Activated B cell treated with CpG ODN at 0.5 μM for 24 hours (primary cell): ENCODE results near the gene ST13. TPM values are rescaled to one million over a fixed set of nuclear protein-coding genes. Genes with fewer than 3 reads are reported as not detected.

Source experiments
- ATAC-seq: fragments of 200-7000 bp; cut with Tn5 transposase; one replicate; pipeline ENCODE4 v1.10.0; 2021; ENCODE audit warnings: low read depth, mild to moderate bottlenecking, moderate library complexity
- CTCF ChIA-PET: fragments of 350-600 bp; sonication (Branson Sonifier 250); formaldehyde crosslinking; loops from one replicate; lab custom pipeline; 2021; ENCODE audit warnings: antibody characterized with exemption; lab: Charles Lee
- POLR2A ChIA-PET: fragments of 350-600 bp; sonication (Branson Sonifier 250); formaldehyde crosslinking; loops from one replicate; lab custom pipeline; 2021; ENCODE audit warnings: antibody characterized with exemption; lab: Charles Lee
- DNase-seq: peaks from one replicate; pipeline ENCODE4 v3.0.0; 2022
- H3K27ac Mint-ChIP-seq: one replicate; pipeline ENCODE4 v1.8.0; 2020; ENCODE audit warnings: mixed read lengths
- H3K27me3 Mint-ChIP-seq: one replicate; pipeline ENCODE4 v1.8.0; 2021; ENCODE audit warnings: mixed read lengths
- H3K36me3 Mint-ChIP-seq: one replicate; pipeline ENCODE4 v1.8.0; 2021; ENCODE audit warnings: low read depth, mixed read lengths
- H3K4me1 Mint-ChIP-seq: one replicate; pipeline ENCODE4 v1.8.0; 2021; ENCODE audit warnings: mixed read lengths
- H3K4me3 Mint-ChIP-seq: one replicate; pipeline ENCODE4 v1.8.0; 2020; ENCODE audit warnings: mild to moderate bottlenecking, mixed read lengths
- H3K9me3 Mint-ChIP-seq: one replicate; pipeline ENCODE4 v1.8.0; 2020; ENCODE audit warnings: mixed read lengths
- intact Hi-C: fragments of 100-400 bp; cut with micrococcal nuclease; formaldehyde crosslinking; loops from one replicate; pipeline ENCODE4 v1.15.1; 2024
- total RNA-seq: library from RNA; stranded (reverse); gene quantifications from 2 replicates; pipeline ENCODE4 v1.2.3, GENCODE V29; 2022
- TF ChIP-seq, protein P1 (sequence below): fragments of 200-600 bp; IDR thresholded peaks from one replicate; pipeline ENCODE4 v1.8.0; 2022; ENCODE audit warnings: antibody characterized with exemption, mild to moderate bottlenecking

Gene ST13
- total RNA-seq, 1 donor from 2014 or later: 183 TPM

GRCh38 chr22:40799008-40799407, 57.4 kb downstream of the ST13 start:
- POLR2A ChIA-PET: interaction anchor here (0.7 kb wide), 1 partner anchor 14 kb away, joined by 6 read pairs; no protein-coding TSS in a partner anchor
- Mint-ChIP-seq H3K27me3 (no peaks in the 10 kb centered on the region), H3K4me1 (peaks cover 2% of the 10 kb centered on the region), H3K27ac (no peak overlapping the region), H3K4me3 (no peak overlapping the region), H3K9me3 (no peaks in the 10 kb centered on the region), H3K36me3 (peaks cover 13% of the 10 kb centered on the region)
- ATAC-seq (no peak), DNase-seq (no peak)
- TF ChIP-seq, protein P1, sequence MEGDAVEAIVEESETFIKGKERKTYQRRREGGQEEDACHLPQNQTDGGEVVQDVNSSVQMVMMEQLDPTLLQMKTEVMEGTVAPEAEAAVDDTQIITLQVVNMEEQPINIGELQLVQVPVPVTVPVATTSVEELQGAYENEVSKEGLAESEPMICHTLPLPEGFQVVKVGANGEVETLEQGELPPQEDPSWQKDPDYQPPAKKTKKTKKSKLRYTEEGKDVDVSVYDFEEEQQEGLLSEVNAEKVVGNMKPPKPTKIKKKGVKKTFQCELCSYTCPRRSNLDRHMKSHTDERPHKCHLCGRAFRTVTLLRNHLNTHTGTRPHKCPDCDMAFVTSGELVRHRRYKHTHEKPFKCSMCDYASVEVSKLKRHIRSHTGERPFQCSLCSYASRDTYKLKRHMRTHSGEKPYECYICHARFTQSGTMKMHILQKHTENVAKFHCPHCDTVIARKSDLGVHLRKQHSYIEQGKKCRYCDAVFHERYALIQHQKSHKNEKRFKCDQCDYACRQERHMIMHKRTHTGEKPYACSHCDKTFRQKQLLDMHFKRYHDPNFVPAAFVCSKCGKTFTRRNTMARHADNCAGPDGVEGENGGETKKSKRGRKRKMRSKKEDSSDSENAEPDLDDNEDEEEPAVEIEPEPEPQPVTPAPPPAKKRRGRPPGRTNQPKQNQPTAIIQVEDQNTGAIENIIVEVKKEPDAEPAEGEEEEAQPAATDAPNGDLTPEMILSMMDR: no peak
- intact Hi-C loops: no loop called here
- CTCF ChIA-PET: no interaction called here

DNA sequence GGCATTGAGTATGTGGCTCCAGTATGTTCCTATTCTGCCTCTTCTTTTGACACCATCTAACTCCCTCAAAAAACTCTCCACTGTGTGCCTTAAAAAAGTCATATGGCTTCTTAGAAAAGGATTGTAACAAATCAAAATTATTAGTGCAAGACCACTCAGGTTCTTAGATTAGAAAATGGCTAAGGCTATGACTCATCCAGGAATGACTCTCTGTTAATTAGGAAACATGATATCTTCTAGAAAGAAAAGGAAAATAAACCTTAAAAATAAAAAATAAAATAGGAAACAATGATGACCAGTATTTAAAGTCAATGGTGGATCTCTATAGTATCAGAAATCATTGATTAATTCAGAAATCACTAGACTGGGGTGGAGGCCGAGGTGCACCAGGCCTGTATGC, 59.0 kb downstream of the ST13 start:
- ChIA-PET POLR2A (no interaction called here), CTCF (no interaction called here)
- H3K4me3 Mint-ChIP-seq: no peak overlapping the region
- no peak for DNase-seq
- TF ChIP-seq, protein P1: no peak
- intact Hi-C loops: no loop called here
- no peaks in the 10 kb centered on the region for H3K27me3 Mint-ChIP-seq
- no peaks in the 10 kb centered on the region for H3K4me1 Mint-ChIP-seq
- H3K27ac Mint-ChIP-seq: no peak overlapping the region
- H3K9me3 Mint-ChIP-seq: no peaks in the 10 kb centered on the region
- H3K36me3 Mint-ChIP-seq: peaks cover 26% of the 10 kb centered on the region
- no peak for ATAC-seq

- H3K9me3 Mint-ChIP-seq: peaks cover 2% of the 10 kb centered on the region
- CTCF ChIA-PET: no interaction called here
- peaks cover 14% of the 10 kb centered on the region for H3K4me1 Mint-ChIP-seq
- POLR2A ChIA-PET: interaction anchor here (0.6 kb wide), 1 partner anchor 704 kb away, joined by 3 read pairs; no protein-coding TSS in a partner anchor
- TF ChIP-seq, protein P1: no peak
- intact Hi-C loops: no loop called here
- no peak overlapping the region for H3K4me3 Mint-ChIP-seq
- no peak overlapping the region for H3K27ac Mint-ChIP-seq
- H3K36me3 Mint-ChIP-seq: peaks cover 44% of the 10 kb centered on the region
- DNase-seq: no peak
- no peak for ATAC-seq
- H3K27me3 Mint-ChIP-seq: no peaks in the 10 kb centered on the region
Measured at GRCh38 chr22:40792451-40792850, 64.0 kb downstream of the ST13 start.

GRCh38 chr22:40791241-40791640, 65.2 kb downstream of the ST13 start:
- Mint-ChIP-seq H3K27me3 (no peaks in the 10 kb centered on the region), H3K9me3 (peaks cover 2% of the 10 kb centered on the region), H3K4me3 (no peak overlapping the region), H3K36me3 (peaks cover 51% of the 10 kb centered on the region), H3K27ac (no peak overlapping the region), H3K4me1 (peaks cover 14% of the 10 kb centered on the region)
- ATAC-seq (no peak), DNase-seq (no peak)
- intact Hi-C loops: no loop called here
- POLR2A ChIA-PET: no interaction called here
- TF ChIP-seq, protein P1: no peak
- CTCF ChIA-PET: no interaction called here

DNA sequence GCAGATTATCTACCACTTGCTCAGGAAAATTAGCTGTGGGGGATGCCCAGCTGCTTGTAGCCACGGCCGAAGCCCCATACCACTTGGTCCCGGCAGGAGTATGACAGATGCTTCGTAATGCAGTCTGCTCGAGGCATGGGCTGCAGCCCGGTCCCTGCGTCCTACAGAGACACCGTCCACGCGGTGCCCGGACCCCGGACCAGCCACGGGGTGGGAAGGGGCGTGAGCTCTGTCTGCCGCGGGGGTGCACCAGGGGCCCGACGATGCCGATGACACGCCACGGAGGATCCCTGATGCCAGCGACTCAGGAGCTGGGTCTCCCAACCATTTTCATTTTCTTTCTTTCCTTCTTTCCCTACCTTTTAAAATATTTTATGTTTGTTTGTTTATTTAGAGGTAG, 67.3 kb downstream of the ST13 start:
- POLR2A ChIA-PET: no interaction called here
- Mint-ChIP-seq H3K4me1 (peaks cover 14% of the 10 kb centered on the region), H3K4me3 (no peak overlapping the region), H3K36me3 (peaks cover 62% of the 10 kb centered on the region), H3K27me3 (no peaks in the 10 kb centered on the region), H3K27ac (no peak overlapping the region), H3K9me3 (peaks cover 2% of the 10 kb centered on the region)
- CTCF ChIA-PET: no interaction called here
- DNase-seq (no peak), ATAC-seq (no peak)
- TF ChIP-seq, protein P1: no peak
- intact Hi-C loops: no loop called here
